OCI-LY7 (cell line): ENCODE data around the gene FZD2.
"Not testable (repeated sequence)": the region's sequence is repeated elsewhere in the genome, so short reads cannot be mapped to it uniquely, and the experiment has no call there.

Experiments
- CTCF ChIP-seq: fragments of 200-600 bp; sonication (generic); conservative IDR thresholded peaks from 2 replicates; pipeline ENCODE4 v1.5.1; 2014; ENCODE audit warnings: mild to moderate bottlenecking, antibody characterized with exemption, low read length, moderate library complexity, mixed read lengths
- EZH2phosphoT487 ChIP-seq: fragments of 200-600 bp; sonication (generic); IDR thresholded peaks from 2 replicates; pipeline ENCODE4 v1.6.1; 2018; ENCODE audit warnings: low read depth, borderline replicate concordance, mild to moderate bottlenecking, mixed run types, antibody characterized with exemption, low read length, moderate library complexity, mixed read lengths

GRCh38 chr17:44590762-44591161 lies 33.5 kb downstream of the FZD2 start:
- TF ChIP-seq CTCF, EZH2phosphoT487: not testable (repeated sequence)
